Keratinocyte (primary cell): ENCODE results near the gene WNT9B.
A peak's percentile ranks its signal among the peaks of the same experiment; 100 is the strongest.

ENCODE experiments used
- EZH2 ChIP-seq: IDR thresholded peaks from one replicate; pipeline ENCODE4 v1.6.1; 2012; ENCODE audit warnings: inconsistent platforms, mild to moderate bottlenecking, low read length, moderate library complexity
- TF ChIP-seq, protein P1 (sequence below), 3 experiments: IDR thresholded peaks in 1 of 3; conservative IDR thresholded peaks in 1 of 3; optimal IDR thresholded peaks in 1 of 3; 2 replicates in 2 of 3; 3 replicates in 1 of 3; pipeline versions ENCODE3 to v1.5.1; 2011; ENCODE audit warnings: low read length in 3 of 3, mild to moderate bottlenecking in 3 of 3, moderate library complexity in 2 of 3, control low read depth in 1 of 3, inconsistent platforms in 1 of 3; ENCODE audit not compliant: insufficient read depth in 2 of 3; ENCODE audit errors: extremely low read depth in 1 of 3

DNA sequence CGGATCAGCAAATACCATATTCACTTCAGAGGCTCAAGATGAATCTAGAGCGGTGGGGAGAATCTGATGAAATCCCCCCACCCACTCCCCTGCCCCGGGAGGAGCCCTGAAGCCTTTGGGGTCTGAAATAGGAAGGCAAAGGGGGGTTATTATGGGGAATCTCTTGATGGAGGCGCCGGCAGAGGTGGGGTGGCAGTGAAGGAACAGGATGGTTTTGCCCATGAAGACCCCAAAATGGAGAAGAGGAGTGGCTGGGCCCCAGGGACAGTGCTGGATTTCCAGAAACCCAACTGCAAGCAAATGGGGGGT lies 33.5 kb upstream of the WNT9B start:
- TF ChIP-seq, protein P1, sequence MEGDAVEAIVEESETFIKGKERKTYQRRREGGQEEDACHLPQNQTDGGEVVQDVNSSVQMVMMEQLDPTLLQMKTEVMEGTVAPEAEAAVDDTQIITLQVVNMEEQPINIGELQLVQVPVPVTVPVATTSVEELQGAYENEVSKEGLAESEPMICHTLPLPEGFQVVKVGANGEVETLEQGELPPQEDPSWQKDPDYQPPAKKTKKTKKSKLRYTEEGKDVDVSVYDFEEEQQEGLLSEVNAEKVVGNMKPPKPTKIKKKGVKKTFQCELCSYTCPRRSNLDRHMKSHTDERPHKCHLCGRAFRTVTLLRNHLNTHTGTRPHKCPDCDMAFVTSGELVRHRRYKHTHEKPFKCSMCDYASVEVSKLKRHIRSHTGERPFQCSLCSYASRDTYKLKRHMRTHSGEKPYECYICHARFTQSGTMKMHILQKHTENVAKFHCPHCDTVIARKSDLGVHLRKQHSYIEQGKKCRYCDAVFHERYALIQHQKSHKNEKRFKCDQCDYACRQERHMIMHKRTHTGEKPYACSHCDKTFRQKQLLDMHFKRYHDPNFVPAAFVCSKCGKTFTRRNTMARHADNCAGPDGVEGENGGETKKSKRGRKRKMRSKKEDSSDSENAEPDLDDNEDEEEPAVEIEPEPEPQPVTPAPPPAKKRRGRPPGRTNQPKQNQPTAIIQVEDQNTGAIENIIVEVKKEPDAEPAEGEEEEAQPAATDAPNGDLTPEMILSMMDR (optimal IDR thresholded peaks at IDR 0.05 in 1 of 3, IDR thresholded peaks at IDR 0.05 in 1 of 3, conservative IDR thresholded peaks at IDR 0.05 in 1 of 3; ENCODE audit: extremely low read depth in 1 of 3, insufficient read depth in 2 of 3, low read length in 3 of 3): no peak
- peak; percentile 6 for TF ChIP-seq EZH2
